HL-60 (cell line): Measurements from ENCODE around the gene EPB41L3.
A peak's percentile ranks its signal among the peaks of the same experiment; 100 is the strongest.

Experiments used
- DNase-seq, 2 experiments: peaks; one replicate each; pipeline ENCODE4 v3.0.0-alpha.2; 2010 to 2020; ENCODE audit warnings: low read depth in 1 of 2, low spot score in 1 of 2
- H3K27ac ChIP-seq: fragments of 250-450 bp; sonication (Bioruptor Pico); replicated peaks from 2 replicates; pipeline ENCODE4 v1.5.1; 2020; ENCODE audit warnings: mild to moderate bottlenecking, moderate library complexity
- H3K27me3 ChIP-seq: fragments of 250-450 bp; sonication (Bioruptor Pico); 2 replicates; pipeline ENCODE4 v1.5.1; 2021; ENCODE audit warnings: mild to moderate bottlenecking, moderate library complexity; ENCODE audit not compliant: insufficient read depth, poor library complexity, severe bottlenecking
- H3K4me3 ChIP-seq: replicated peaks from 2 replicates; pipeline ENCODE4 v1.5.1; 2011; ENCODE audit warnings: mild to moderate bottlenecking, control low read depth, low read length; ENCODE audit not compliant: insufficient read depth
- GABPA ChIP-seq: IDR thresholded peaks from 2 replicates; pipeline ENCODE4 v1.6.1; 2012; ENCODE audit warnings: low read depth
- POLR2AphosphoS5 ChIP-seq: IDR thresholded peaks from 2 replicates; pipeline ENCODE4 v1.6.1; 2012; ENCODE audit warnings: low read depth
- SPI1 ChIP-seq: IDR thresholded peaks from 2 replicates; pipeline ENCODE4 v1.6.1; 2012; ENCODE audit warnings: low read depth, mild to moderate bottlenecking, borderline replicate concordance
- TF ChIP-seq, protein P1 (sequence below): IDR thresholded peaks from 2 replicates; pipeline ENCODE4 v1.6.1; 2012; ENCODE audit warnings: low read depth; ENCODE audit not compliant: insufficient replicate concordance
- TF ChIP-seq, protein P2 (sequence below): IDR thresholded peaks from one replicate; pipeline ENCODE4 v1.5.1; 2011; ENCODE audit warnings: low read length, control low read depth, inconsistent platforms; ENCODE audit not compliant: insufficient read depth

Gene EPB41L3

DNA sequence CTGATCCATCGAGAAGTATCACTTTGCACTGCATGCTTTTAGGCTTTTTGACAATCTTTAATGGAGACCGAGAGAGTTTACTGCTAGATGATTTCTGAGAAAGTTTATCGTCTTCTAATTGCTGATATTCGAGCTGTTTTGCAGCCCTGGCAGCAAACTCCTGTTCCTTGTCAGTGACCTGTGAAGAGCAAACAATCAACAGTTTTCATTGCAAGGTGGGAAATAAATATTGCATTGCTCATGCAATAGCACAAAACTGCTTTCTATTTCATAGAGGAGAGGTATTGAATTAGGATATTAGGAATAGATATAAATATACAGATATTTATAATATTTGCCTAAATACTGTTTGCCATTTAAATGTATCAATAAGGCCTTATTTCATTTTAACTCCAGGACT lies 65.5 kb downstream of the EPB41L3 start:
- DNase-seq, result no peak
- Histone ChIP-seq H3K27ac (no peak overlapping the region), H3K27me3 (no peaks in the 10 kb centered on the region), H3K4me3 (no peak overlapping the region)
- TF ChIP-seq, protein P1, sequence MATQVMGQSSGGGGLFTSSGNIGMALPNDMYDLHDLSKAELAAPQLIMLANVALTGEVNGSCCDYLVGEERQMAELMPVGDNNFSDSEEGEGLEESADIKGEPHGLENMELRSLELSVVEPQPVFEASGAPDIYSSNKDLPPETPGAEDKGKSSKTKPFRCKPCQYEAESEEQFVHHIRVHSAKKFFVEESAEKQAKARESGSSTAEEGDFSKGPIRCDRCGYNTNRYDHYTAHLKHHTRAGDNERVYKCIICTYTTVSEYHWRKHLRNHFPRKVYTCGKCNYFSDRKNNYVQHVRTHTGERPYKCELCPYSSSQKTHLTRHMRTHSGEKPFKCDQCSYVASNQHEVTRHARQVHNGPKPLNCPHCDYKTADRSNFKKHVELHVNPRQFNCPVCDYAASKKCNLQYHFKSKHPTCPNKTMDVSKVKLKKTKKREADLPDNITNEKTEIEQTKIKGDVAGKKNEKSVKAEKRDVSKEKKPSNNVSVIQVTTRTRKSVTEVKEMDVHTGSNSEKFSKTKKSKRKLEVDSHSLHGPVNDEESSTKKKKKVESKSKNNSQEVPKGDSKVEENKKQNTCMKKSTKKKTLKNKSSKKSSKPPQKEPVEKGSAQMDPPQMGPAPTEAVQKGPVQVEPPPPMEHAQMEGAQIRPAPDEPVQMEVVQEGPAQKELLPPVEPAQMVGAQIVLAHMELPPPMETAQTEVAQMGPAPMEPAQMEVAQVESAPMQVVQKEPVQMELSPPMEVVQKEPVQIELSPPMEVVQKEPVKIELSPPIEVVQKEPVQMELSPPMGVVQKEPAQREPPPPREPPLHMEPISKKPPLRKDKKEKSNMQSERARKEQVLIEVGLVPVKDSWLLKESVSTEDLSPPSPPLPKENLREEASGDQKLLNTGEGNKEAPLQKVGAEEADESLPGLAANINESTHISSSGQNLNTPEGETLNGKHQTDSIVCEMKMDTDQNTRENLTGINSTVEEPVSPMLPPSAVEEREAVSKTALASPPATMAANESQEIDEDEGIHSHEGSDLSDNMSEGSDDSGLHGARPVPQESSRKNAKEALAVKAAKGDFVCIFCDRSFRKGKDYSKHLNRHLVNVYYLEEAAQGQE, result no peak
- TF ChIP-seq, protein P2, sequence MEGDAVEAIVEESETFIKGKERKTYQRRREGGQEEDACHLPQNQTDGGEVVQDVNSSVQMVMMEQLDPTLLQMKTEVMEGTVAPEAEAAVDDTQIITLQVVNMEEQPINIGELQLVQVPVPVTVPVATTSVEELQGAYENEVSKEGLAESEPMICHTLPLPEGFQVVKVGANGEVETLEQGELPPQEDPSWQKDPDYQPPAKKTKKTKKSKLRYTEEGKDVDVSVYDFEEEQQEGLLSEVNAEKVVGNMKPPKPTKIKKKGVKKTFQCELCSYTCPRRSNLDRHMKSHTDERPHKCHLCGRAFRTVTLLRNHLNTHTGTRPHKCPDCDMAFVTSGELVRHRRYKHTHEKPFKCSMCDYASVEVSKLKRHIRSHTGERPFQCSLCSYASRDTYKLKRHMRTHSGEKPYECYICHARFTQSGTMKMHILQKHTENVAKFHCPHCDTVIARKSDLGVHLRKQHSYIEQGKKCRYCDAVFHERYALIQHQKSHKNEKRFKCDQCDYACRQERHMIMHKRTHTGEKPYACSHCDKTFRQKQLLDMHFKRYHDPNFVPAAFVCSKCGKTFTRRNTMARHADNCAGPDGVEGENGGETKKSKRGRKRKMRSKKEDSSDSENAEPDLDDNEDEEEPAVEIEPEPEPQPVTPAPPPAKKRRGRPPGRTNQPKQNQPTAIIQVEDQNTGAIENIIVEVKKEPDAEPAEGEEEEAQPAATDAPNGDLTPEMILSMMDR, result no peak
- TF ChIP-seq POLR2AphosphoS5, result no peak
- no peak for TF ChIP-seq SPI1
- TF ChIP-seq GABPA, result no peak

DNA sequence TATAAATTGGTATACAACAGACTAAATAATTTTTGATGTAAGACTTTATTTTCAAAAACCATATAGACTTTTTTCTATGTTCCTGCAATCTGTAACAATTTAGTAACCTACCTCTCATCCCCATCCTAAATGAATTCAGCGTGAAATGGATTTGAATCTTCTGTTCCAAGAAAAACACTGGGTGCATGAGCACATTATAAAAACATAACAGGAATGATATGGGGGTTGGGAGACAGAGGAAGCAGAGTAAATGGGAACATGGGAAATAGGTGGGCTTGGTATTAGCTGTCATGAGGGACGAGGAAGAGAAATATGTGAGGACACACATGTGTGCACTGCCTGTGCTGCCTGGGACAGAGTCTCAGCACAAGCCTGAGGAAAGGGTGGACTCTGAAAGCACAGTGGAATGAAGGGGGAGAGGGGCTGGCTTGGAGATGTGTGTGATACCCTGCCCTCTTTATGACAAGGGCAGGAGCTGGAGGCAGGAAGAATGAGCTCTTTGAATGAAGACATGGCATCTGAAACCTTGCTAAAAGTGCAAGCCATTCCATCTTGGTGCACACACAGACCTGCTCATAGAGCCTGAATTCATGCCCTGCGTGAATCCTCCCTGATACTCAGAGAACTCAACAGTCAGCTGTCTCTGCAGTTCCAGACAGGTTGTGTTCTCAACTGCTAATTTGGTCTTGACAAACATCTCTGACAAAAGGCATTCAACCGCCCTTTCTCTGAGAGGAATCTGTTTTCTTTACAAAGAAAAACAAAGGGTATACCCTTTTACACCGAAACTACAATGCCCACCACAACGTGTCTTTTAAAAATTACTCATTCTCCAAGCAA lies 66.6 kb downstream of the EPB41L3 start:
- TF ChIP-seq, protein P2, result no peak
- TF ChIP-seq GABPA (no peak), SPI1 (no peak), POLR2AphosphoS5 (no peak)
- TF ChIP-seq, protein P1, result no peak
- no peak overlapping the region for H3K4me3 ChIP-seq
- H3K27me3 ChIP-seq, result no peaks in the 10 kb centered on the region
- H3K27ac ChIP-seq, result peak overlapping the region; percentile 95; the same call in 1 of the 2 replicates
- DNase-seq, result no peak

DNA sequence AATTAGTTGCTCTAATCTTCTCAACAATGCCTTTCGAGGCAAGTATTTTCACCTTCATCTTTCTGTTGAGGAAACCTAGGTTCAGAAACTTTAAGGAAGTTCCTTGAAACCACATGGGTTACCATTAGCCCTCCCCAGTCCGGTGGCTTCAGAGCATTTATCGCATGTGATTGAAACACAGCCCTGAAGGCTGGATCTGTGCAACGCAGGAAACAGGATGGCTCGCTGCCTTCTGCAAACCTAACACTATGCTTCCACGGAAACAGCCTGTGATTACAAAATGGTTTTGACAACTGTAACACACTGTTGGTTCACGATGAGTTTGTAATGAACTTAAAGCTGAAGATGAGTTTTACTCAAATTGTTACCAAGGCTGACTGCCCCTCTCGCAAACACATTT lies 68.5 kb downstream of the EPB41L3 start:
- Histone ChIP-seq H3K4me3 (no peak overlapping the region), H3K27ac (peak overlapping the region; percentile 95), H3K27me3 (no peaks in the 10 kb centered on the region)
- TF ChIP-seq, protein P2, result no peak
- TF ChIP-seq POLR2AphosphoS5, result peak; percentile 94
- TF ChIP-seq GABPA, result peak; percentile 53; the same call in 1 of the 2 replicates
- TF ChIP-seq SPI1, result peak; percentile 56; the same call in 1 of the 2 replicates
- TF ChIP-seq, protein P1, result no peak
- DNase-seq, result peak; percentile 65 to 99
